Esophagus muscularis mucosa (tissue), 4 donors: ENCODE data around the gene IST1. TPM values are rescaled to one million over a fixed set of nuclear protein-coding genes. Genes with fewer than 3 reads are reported as not detected.

Experiments
- DNase-seq: peaks from one replicate; pipeline ENCODE4 v3.0.0-alpha.2; 2017; ENCODE audit errors: extremely low spot score
- H3K27ac ChIP-seq, 4 donors: fragments of 200-600 bp; sonication (generic); replicated peaks in 1 of 4; 1 replicate in 3 of 4; 2 replicates in 1 of 4; pipeline ENCODE4 v1.5.1; 2016 to 2019; ENCODE audit warnings: mild to moderate bottlenecking in 1 of 4
- H3K27me3 ChIP-seq, 4 donors: fragments of 200-600 bp; sonication (generic); one replicate each; pipeline versions ENCODE4 v1.5.1 to v1.6.0; 2016 to 2019
- H3K36me3 ChIP-seq, 4 donors: fragments of 200-600 bp; sonication (generic); one replicate each; pipeline ENCODE4 v1.5.1; 2016 to 2019
- H3K4me1 ChIP-seq, 4 donors: fragments of 200-600 bp; sonication (generic); one replicate each; pipeline ENCODE4 v1.5.1; 2016 to 2019
- H3K4me3 ChIP-seq, 4 donors: fragments of 200-600 bp; sonication (generic); 1 replicate in 2 of 4; 2 replicates in 2 of 4; pipeline ENCODE4 v1.5.1; 2016 to 2019; ENCODE audit warnings: mild to moderate bottlenecking in 4 of 4, moderate library complexity in 1 of 4
- H3K9me3 ChIP-seq, 4 donors: fragments of 200-600 bp; sonication (generic); 1 replicate in 3 of 4; 2 replicates in 1 of 4; pipeline ENCODE4 v1.5.1; 2016 to 2019
- CTCF ChIP-seq, 3 experiments: fragments of 200-600 bp in 2 of 3; fragments of 450-650 bp in 1 of 3; sonication (generic) in 2 of 3; IDR thresholded peaks; one replicate each; pipeline ENCODE4 v1.5.1; 2017 to 2019; ENCODE audit warnings: antibody characterized with exemption in 3 of 3, mild to moderate bottlenecking in 2 of 3, moderate library complexity in 1 of 3
- EP300 ChIP-seq: sonication (generic); formaldehyde crosslinking; IDR thresholded peaks from one replicate; pipeline ENCODE4 v1.6.1; 2017; ENCODE audit warnings: antibody characterized with exemption
- POLR2A ChIP-seq: fragments of 450-650 bp; IDR thresholded peaks from one replicate; pipeline ENCODE4 v1.6.1; 2017; ENCODE audit warnings: antibody characterized with exemption, moderate library complexity, mild to moderate bottlenecking, low read depth
- POLR2AphosphoS5 ChIP-seq, 2 donors: sonication (generic); formaldehyde crosslinking; IDR thresholded peaks; one replicate each; pipeline ENCODE4 v1.6.1; 2017; ENCODE audit warnings: antibody characterized with exemption in 2 of 2
- WGBS: methylation state at CpG from one replicate; pipeline ENCODE4 v1.1.5; 2018; 5-methylcytosine and 5-hydroxymethylcytosine counted together
- intact Hi-C: fragments of 100-400 bp; cut with DNase I; formaldehyde crosslinking; loops from one replicate; pipeline ENCODE4 v1.15.1; 2023
- total RNA-seq, 4 donors: library from RNA; depleted of rRNA; stranded (reverse); fragments of >200 nt; gene quantifications; one replicate each; pipeline versions ENCODE4 v1.1.0 to v1.2.1, GENCODE V29; 2016

The IST1 gene
- total RNA-seq, 4 donors from 2014 or later, result 132 to 186 (median 166) TPM

GRCh38 chr16:71923941-71924690, 28.8 kb downstream of the IST1 start:
- TF ChIP-seq POLR2AphosphoS5 (IDR thresholded peaks at IDR 0.05) (no peak), POLR2A (no peak), CTCF (IDR thresholded peaks at IDR 0.05) (no peak), EP300 (no peak)
- 90% methylated on average over 10 of the region's 10 CpGs for WGBS
- H3K4me1 ChIP-seq, result peaks cover 36 to 48% (median 45%) of the 10 kb centered on the region in 4 donors
- no peak for DNase-seq
- no peak overlapping the region for H3K4me3 ChIP-seq
- H3K36me3 ChIP-seq, result peaks cover 66 to 95% (median 85%) of the 10 kb centered on the region in 4 donors
- intact Hi-C loops, result no loop called here
- no peaks in the 10 kb centered on the region for H3K27me3 ChIP-seq
- H3K9me3 ChIP-seq, result no peaks in the 10 kb centered on the region
- peak overlapping the region in 2 of 4 donors; percentile 23 to 40 for H3K27ac ChIP-seq

GRCh38 chr16:71924710-71925109, 29.4 kb downstream of the IST1 start:
- no peaks in the 10 kb centered on the region for H3K27me3 ChIP-seq
- peaks cover 40 to 54% (median 49%) of the 10 kb centered on the region in 4 donors for H3K4me1 ChIP-seq
- DNase-seq, result no peak
- peak overlapping the region in 1 of 4 donors; percentile 40 for H3K27ac ChIP-seq
- no peaks in the 10 kb centered on the region for H3K9me3 ChIP-seq
- peaks cover 60 to 93% (median 81%) of the 10 kb centered on the region in 4 donors for H3K36me3 ChIP-seq
- intact Hi-C loops, result loop anchor here (5.0 kb wide), 1 partner anchor 32 kb away; no protein-coding TSS in a partner anchor
- TF ChIP-seq CTCF (IDR thresholded peaks at IDR 0.05) (no peak), POLR2A (no peak), POLR2AphosphoS5 (IDR thresholded peaks at IDR 0.05) (no peak), EP300 (no peak)
- H3K4me3 ChIP-seq, result no peak overlapping the region
- WGBS, result 93% methylated on average over 2 of the region's 2 CpGs

- peak overlapping the region; percentile 76 to 83 (median 82) for H3K27ac ChIP-seq
- no peak for TF ChIP-seq CTCF (IDR thresholded peaks at IDR 0.05)
- peak; percentile 23 to 64 for TF ChIP-seq POLR2AphosphoS5 (IDR thresholded peaks at IDR 0.05)
- TF ChIP-seq POLR2A, result no peak
- TF ChIP-seq EP300, result no peak
- no peaks in the 10 kb centered on the region for H3K9me3 ChIP-seq
- intact Hi-C loops, result loop anchor here (5.0 kb wide), 1 partner anchor 35 kb away; no protein-coding TSS in a partner anchor
- H3K27me3 ChIP-seq, result no peaks in the 10 kb centered on the region
- DNase-seq, result no peak
- H3K4me1 ChIP-seq, result peaks cover 55 to 71% (median 59%) of the 10 kb centered on the region in 4 donors
- H3K36me3 ChIP-seq, result peaks cover 34 to 84% (median 60%) of the 10 kb centered on the region in 4 donors
- 18% methylated on average over 3 of the region's 3 CpGs for WGBS
- H3K4me3 ChIP-seq, result no peak overlapping the region
Measured at GRCh38 chr16:71927383-71927782, 32.1 kb downstream of the IST1 start.

GRCh38 chr16:71927787-71928186, 32.5 kb downstream of the IST1 start:
- Histone ChIP-seq H3K9me3 (no peaks in the 10 kb centered on the region), H3K4me1 (peaks cover 55 to 72% (median 59%) of the 10 kb centered on the region in 4 donors), H3K27ac (peak overlapping the region; percentile 76 to 83 (median 82)), H3K27me3 (no peaks in the 10 kb centered on the region), H3K4me3 (no peak overlapping the region), H3K36me3 (peaks cover 30 to 80% (median 56%) of the 10 kb centered on the region in 4 donors)
- intact Hi-C loops, result loop anchor here (5.0 kb wide), 1 partner anchor 35 kb away; no protein-coding TSS in a partner anchor
- 17% methylated on average over 5 of the region's 5 CpGs for WGBS
- TF ChIP-seq POLR2AphosphoS5 (IDR thresholded peaks at IDR 0.05) (no peak), EP300 (no peak), POLR2A (no peak), CTCF (IDR thresholded peaks at IDR 0.05) (no peak)
- DNase-seq, result no peak
